Activated CD8-positive, alpha-beta memory T cell treated with anti-CD3 and anti-CD28 coated beads for 24 hours (primary cell): ENCODE measurements around the gene ELOA2.
"Not testable (repeated sequence)": the region's sequence is repeated elsewhere in the genome, so short reads cannot be mapped to it uniquely, and the experiment has no call there.

Experiments
- DNase-seq: peaks from one replicate; pipeline ENCODE4 v3.0.0-alpha.2; 2020

Gene ELOA2

GRCh38 chr18:47019870-47020269 lies 15.6 kb downstream of the ELOA2 start:
- DNase-seq: not testable (repeated sequence)
